IMR-90 (cell line): ENCODE measurements around the gene TENM3. TPM values are rescaled to one million over a fixed set of nuclear protein-coding genes. Genes with fewer than 3 reads are reported as not detected.

ENCODE experiments used
- ATAC-seq: fragments of 200-7000 bp; cut with Tn5 transposase; 2 replicates; pipeline ENCODE4 v1.9.1; 2020; ENCODE audit warnings: low read depth, mild to moderate bottlenecking, moderate library complexity
- BruUV-seq: library from RNA; stranded (reverse); fragments of 400-500 nt; replicated peaks from 2 replicates; lab custom pipeline; 2021; lab: Mats Ljungman, UMichigan
- CTCF ChIA-PET: fragments of 300-600 bp; formaldehyde crosslinking; extraction: SDS; loops from one replicate; lab custom pipeline; 2021; ENCODE audit warnings: antibody characterized with exemption; lab: Yijun Ruan, JAX
- POLR2A ChIA-PET: fragments of 300-600 bp; sonication (Branson Sonifier 250); formaldehyde crosslinking; loops from one replicate; lab custom pipeline; 2022; ENCODE audit warnings: antibody characterized with exemption; ENCODE audit not compliant: unreplicated experiment; lab: Charles Lee
- DNase-seq: peaks from one replicate; pipeline ENCODE4 v3.0.0; 2013
- H2AFZ ChIP-seq: replicated peaks from 2 replicates; pipeline ENCODE3; 2013; ENCODE audit warnings: low read length, mild to moderate bottlenecking; ENCODE audit not compliant: poor library complexity
- H2AK5ac ChIP-seq: 2 replicates; pipeline ENCODE4 v1.6.1; 2013; ENCODE audit warnings: low read depth, low read length, inconsistent platforms
- H2AK9ac ChIP-seq: replicated peaks from 2 replicates; pipeline ENCODE3; 2013; ENCODE audit warnings: mild to moderate bottlenecking, low read depth, low read length, moderate library complexity; ENCODE audit not compliant: poor library complexity
- H2BK120ac ChIP-seq: 2 replicates; pipeline ENCODE4 v1.6.1; 2013; ENCODE audit warnings: low read depth, low read length, inconsistent platforms
- H2BK15ac ChIP-seq: 3 replicates; pipeline ENCODE4 v1.6.1; 2013; ENCODE audit warnings: low read depth, low read length, inconsistent platforms
- H2BK20ac ChIP-seq: 2 replicates; pipeline ENCODE4 v1.6.1; 2013; ENCODE audit warnings: low read depth, mild to moderate bottlenecking, inconsistent platforms, low read length, moderate library complexity
- H2BK5ac ChIP-seq: 2 replicates; pipeline ENCODE4 v1.6.1; 2013; ENCODE audit warnings: mild to moderate bottlenecking, low read depth, low read length, inconsistent platforms; ENCODE audit not compliant: poor library complexity, severe bottlenecking
- H3K14ac ChIP-seq: replicated peaks from 2 replicates; pipeline ENCODE4 v1.6.1; 2013; ENCODE audit warnings: low read depth, low read length, inconsistent platforms
- H3K18ac ChIP-seq: 2 replicates; pipeline ENCODE4 v1.6.1; 2013; ENCODE audit warnings: low read depth, low read length, control low read depth
- H3K23ac ChIP-seq: 2 replicates; pipeline ENCODE4 v1.6.1; 2013; ENCODE audit warnings: low read depth, low read length, inconsistent platforms
- H3K27ac ChIP-seq: 2 replicates; pipeline ENCODE4 v1.5.1; 2013; ENCODE audit warnings: mild to moderate bottlenecking, control low read depth, low read length; ENCODE audit not compliant: insufficient read depth
- H3K27me3 ChIP-seq: 2 replicates; pipeline ENCODE4 v1.6.1; 2013; ENCODE audit warnings: low read length; ENCODE audit not compliant: control insufficient read depth, insufficient read depth
- H3K36me3 ChIP-seq: 2 replicates; pipeline ENCODE4 v1.6.1; 2013; ENCODE audit warnings: low read length, mixed read lengths; ENCODE audit not compliant: control insufficient read depth, insufficient read depth
- H3K4ac ChIP-seq: 2 replicates; pipeline ENCODE4 v1.6.1; 2013; ENCODE audit warnings: low read depth, low read length, inconsistent platforms
- H3K4me1 ChIP-seq: 2 replicates; pipeline ENCODE4 v1.6.1; 2013; ENCODE audit warnings: low read length, mixed read lengths; ENCODE audit not compliant: control insufficient read depth, insufficient read depth
- H3K4me2 ChIP-seq: 2 replicates; pipeline ENCODE4 v1.6.1; 2013; ENCODE audit warnings: low read depth, mild to moderate bottlenecking, control low read depth, low read length, moderate library complexity
- H3K4me3 ChIP-seq: 2 replicates; pipeline ENCODE4 v1.5.1; 2013; ENCODE audit warnings: low read depth, mild to moderate bottlenecking, control low read depth, low read length, moderate library complexity; ENCODE audit not compliant: insufficient read depth
- H3K56ac ChIP-seq: 2 replicates; pipeline ENCODE4 v1.6.1; 2013; ENCODE audit warnings: low read length, inconsistent platforms; ENCODE audit not compliant: insufficient read depth; ENCODE audit errors: extremely low read depth
- H3K79me1 ChIP-seq, 2 experiments: 2 replicates each; pipeline ENCODE4 v1.6.1; 2013; ENCODE audit warnings: low read length in 2 of 2, inconsistent platforms in 1 of 2, low read depth in 1 of 2
- H3K9ac ChIP-seq: 2 replicates; pipeline ENCODE4 v1.6.1; 2013; ENCODE audit warnings: low read depth, low read length, control low read depth
- H3K9me1 ChIP-seq: 2 replicates; pipeline ENCODE4 v1.6.1; 2013; ENCODE audit warnings: low read length, inconsistent platforms; ENCODE audit not compliant: insufficient read depth
- H3K9me3 ChIP-seq: 2 replicates; pipeline ENCODE4 v1.6.1; 2013; ENCODE audit warnings: low read length; ENCODE audit not compliant: control insufficient read depth, insufficient read depth
- H4K20me1 ChIP-seq: 2 replicates; pipeline ENCODE4 v1.6.1; 2013; ENCODE audit warnings: low read length, inconsistent platforms; ENCODE audit not compliant: insufficient read depth
- H4K5ac ChIP-seq: 2 replicates; pipeline ENCODE4 v1.6.1; 2013; ENCODE audit warnings: mild to moderate bottlenecking, low read depth, low read length, control low read depth
- H4K8ac ChIP-seq, 2 experiments: 2 replicates each; pipeline ENCODE4 v1.6.1; 2013; ENCODE audit warnings: low read depth in 2 of 2, low read length in 2 of 2, control low read depth in 1 of 2, inconsistent platforms in 1 of 2
- H4K91ac ChIP-seq: 2 replicates; pipeline ENCODE4 v1.6.1; 2013; ENCODE audit warnings: low read depth, low read length, inconsistent platforms; ENCODE audit not compliant: insufficient read depth
- BHLHE40 ChIP-seq: fragments of 150-350 bp; IDR thresholded peaks from 2 replicates; pipeline ENCODE4 v1.6.1; 2016; ENCODE audit warnings: mild to moderate bottlenecking, low read depth, low read length
- CHD1 ChIP-seq: IDR thresholded peaks from 2 replicates; pipeline ENCODE4 v1.6.1; 2012; ENCODE audit warnings: low read depth, low read length, improper control_type of control experiment
- CTCF ChIP-seq: conservative IDR thresholded peaks from 2 replicates; pipeline ENCODE4 v1.5.1; 2012; ENCODE audit warnings: mild to moderate bottlenecking, low read depth, low read length, improper control_type of control experiment
- MAFK ChIP-seq: IDR thresholded peaks from 2 replicates; pipeline ENCODE4 v1.6.1; 2012; ENCODE audit warnings: low read depth, low read length, improper control_type of control experiment
- MAZ ChIP-seq: IDR thresholded peaks from 2 replicates; pipeline ENCODE4 v1.6.1; 2012; ENCODE audit warnings: low read depth, mild to moderate bottlenecking, low read length, improper control_type of control experiment, moderate library complexity, borderline replicate concordance
- MXI1 ChIP-seq: IDR thresholded peaks from 2 replicates; pipeline ENCODE4 v1.6.1; 2012; ENCODE audit warnings: low read depth, mild to moderate bottlenecking, low read length, moderate library complexity, borderline replicate concordance
- NFE2L2 ChIP-seq: fragments of 150-350 bp; IDR thresholded peaks from 2 replicates; pipeline ENCODE4 v1.6.1; 2016; ENCODE audit warnings: low read depth, mild to moderate bottlenecking, low read length
- POLR2A ChIP-seq: IDR thresholded peaks from 2 replicates; pipeline ENCODE4 v1.6.1; 2012; ENCODE audit warnings: mild to moderate bottlenecking, low read depth, low read length
- RAD21 ChIP-seq: IDR thresholded peaks from 2 replicates; pipeline ENCODE4 v1.6.1; 2012; ENCODE audit warnings: low read length, improper control_type of control experiment
- SMC3 ChIP-seq: fragments of 150-350 bp; IDR thresholded peaks from 2 replicates; pipeline ENCODE4 v1.6.1; 2016; ENCODE audit warnings: low read depth, mild to moderate bottlenecking, antibody characterized with exemption, low read length, moderate library complexity
- USF2 ChIP-seq: fragments of 150-350 bp; IDR thresholded peaks from 2 replicates; pipeline ENCODE4 v1.6.1; 2017; ENCODE audit warnings: mild to moderate bottlenecking, antibody characterized with exemption, low read length, low read depth
- WGBS, 2 experiments: methylation state at CpG; one replicate each; pipeline versions ENCODE4 v1.1.5 to v1.1.7; 2013; ENCODE audit warnings: missing lambda C conversion rate in 2 of 2; ENCODE audit not compliant: insufficient read length in 1 of 2; ENCODE audit errors: extremely low coverage in 2 of 2; 5-methylcytosine and 5-hydroxymethylcytosine counted together
- dilution Hi-C: fragments of 300-500 bp; cut with HindIII; formaldehyde crosslinking; loops from one replicate; pipeline ENCODE4 v1.14.3; 2018; ENCODE audit warnings: low sequenced_read_pairs; ENCODE audit not compliant: unreplicated experiment
- in situ Hi-C: fragments of 300-500 bp; cut with MboI; formaldehyde crosslinking; loops from 3 replicates; pipeline ENCODE4 v1.14.3; 2019; ENCODE audit warnings: low sequenced_read_pairs, inconsistent platforms, mixed read lengths
- intact Hi-C: fragments of 100-400 bp; cut with micrococcal nuclease; formaldehyde crosslinking; loops from 2 replicates; pipeline ENCODE4 v1.10.0; 2022
- polyA plus RNA-seq, 3 experiments: library from polyadenylated mRNA; depleted of rRNA; stranded (reverse); fragments of >200 nt; gene quantifications; 2 replicates each; pipeline ENCODE4 v1.2.3, GENCODE V29; 2012; ENCODE audit warnings: low replicate concordance in 1 of 3
- total RNA-seq: library from RNA; depleted of rRNA; stranded (reverse); fragments of >200 nt; gene quantifications from 2 replicates; pipeline ENCODE4 v1.2.3, GENCODE V29; 2012
- TF ChIP-seq, protein P1 (sequence below): fragments of 150-350 bp; IDR thresholded peaks from 2 replicates; pipeline ENCODE4 v1.6.1; 2016; ENCODE audit warnings: low read depth, mild to moderate bottlenecking, low read length, moderate library complexity, borderline replicate concordance

TENM3 gene
- total and polyA plus RNA-seq, 2 of the 4 experiments (the other 2 are of a cell fraction) = 29.9 to 173 TPM

- no peak for ATAC-seq
- POLR2A ChIA-PET = no interaction called here
- H2BK5ac ChIP-seq = no peak overlapping the region
Measured at GRCh38 chr4:182263562-182263961, 20.4 kb downstream of the TENM3 start.

More at GRCh38 chr4:182263562-182263961, 20.4 kb downstream of the TENM3 start:
- no peak overlapping the region for H4K91ac ChIP-seq
- no peaks in the 10 kb centered on the region for H3K36me3 ChIP-seq
- H3K14ac ChIP-seq = no peak overlapping the region
- TF ChIP-seq POLR2A (no peak), SMC3 (no peak), RAD21 (no peak), CHD1 (no peak), USF2 (no peak), CTCF (no peak), MAZ (no peak), MAFK (no peak), NFE2L2 (no peak), BHLHE40 (no peak), MXI1 (no peak)
- TF ChIP-seq, protein P1, sequence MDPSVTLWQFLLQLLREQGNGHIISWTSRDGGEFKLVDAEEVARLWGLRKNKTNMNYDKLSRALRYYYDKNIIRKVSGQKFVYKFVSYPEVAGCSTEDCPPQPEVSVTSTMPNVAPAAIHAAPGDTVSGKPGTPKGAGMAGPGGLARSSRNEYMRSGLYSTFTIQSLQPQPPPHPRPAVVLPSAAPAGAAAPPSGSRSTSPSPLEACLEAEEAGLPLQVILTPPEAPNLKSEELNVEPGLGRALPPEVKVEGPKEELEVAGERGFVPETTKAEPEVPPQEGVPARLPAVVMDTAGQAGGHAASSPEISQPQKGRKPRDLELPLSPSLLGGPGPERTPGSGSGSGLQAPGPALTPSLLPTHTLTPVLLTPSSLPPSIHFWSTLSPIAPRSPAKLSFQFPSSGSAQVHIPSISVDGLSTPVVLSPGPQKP = no peak
- H3K4me2 ChIP-seq = no peak overlapping the region
- H2AFZ ChIP-seq = no peak overlapping the region
- H2BK120ac ChIP-seq = no peak overlapping the region
- no peak overlapping the region for H3K9ac ChIP-seq
- H3K9me3 ChIP-seq = no peaks in the 10 kb centered on the region
- WGBS, 2 experiments = 100% methylated on average over 3 of the region's 10 CpGs; no CpG with 5 or more reads in 1 of the 2 experiments
- no peak overlapping the region for H3K27ac ChIP-seq
- CTCF ChIA-PET = no interaction called here
- H3K18ac ChIP-seq = no peak overlapping the region
- dilution Hi-C loops = no loop called here
- no peaks in the 10 kb centered on the region for H3K9me1 ChIP-seq
- H3K4me1 ChIP-seq = no peaks in the 10 kb centered on the region
- no peaks in the 10 kb centered on the region for H4K20me1 ChIP-seq
- no TSS peak for BruUV-seq
- no peak overlapping the region for H4K8ac ChIP-seq
- no peak overlapping the region for H2BK15ac ChIP-seq
- no peak overlapping the region for H2AK5ac ChIP-seq
- H2AK9ac ChIP-seq = no peak overlapping the region
- intact Hi-C loops = no loop called here
- no peak overlapping the region for H4K5ac ChIP-seq
- no peak for DNase-seq
- H2BK20ac ChIP-seq = no peak overlapping the region
- in situ Hi-C loops = no loop called here
- no peak overlapping the region for H3K4ac ChIP-seq
- H3K23ac ChIP-seq = no peak overlapping the region
- H3K56ac ChIP-seq = no peak overlapping the region
- no peak overlapping the region for H3K4me3 ChIP-seq
- no peaks in the 10 kb centered on the region for H3K79me1 ChIP-seq
- no peaks in the 10 kb centered on the region for H3K27me3 ChIP-seq
